Measurements from ENCODE around the gene TRIM6. TPM values are rescaled to one million over a fixed set of nuclear protein-coding genes. Genes with fewer than 3 reads are reported as not detected.

TRIM6 gene
- total RNA-seq, 2 experiments from 2014 or later: not detected

DNA sequence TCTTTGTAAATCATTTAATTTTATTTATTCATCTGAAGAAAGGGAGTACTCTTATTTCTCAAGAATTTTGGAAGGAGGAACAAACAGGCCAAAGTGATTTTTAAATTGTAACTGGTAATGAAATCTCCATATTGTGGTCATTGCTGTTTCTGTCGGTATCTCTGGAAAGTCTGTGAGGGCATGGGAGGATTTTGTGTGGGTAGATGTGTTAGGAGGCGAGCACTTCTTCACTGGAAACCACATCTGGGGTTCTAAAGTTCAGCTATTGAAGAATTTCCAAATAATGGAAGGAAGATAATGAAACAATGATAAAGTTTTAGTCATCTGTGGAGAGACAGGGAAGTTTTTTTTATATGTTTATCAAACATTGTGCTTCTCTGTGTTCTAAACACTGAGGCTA is 35.0 kb downstream of the TRIM6 start:
- Mint-ChIP-seq H3K4me1 (ENCODE audit: low read depth) (peaks cover 43% of the 10 kb centered on the region), H3K27ac (no peak overlapping the region), H3K9me3 (no peaks in the 10 kb centered on the region), H3K36me3 (ENCODE audit: low read depth) (peaks cover 51% of the 10 kb centered on the region), H3K4me3 (no peak overlapping the region), H3K27me3 (no peaks in the 10 kb centered on the region)
- H3K4me1 ChIP-seq (ENCODE audit: insufficient read depth, low read length): peaks cover 11% of the 10 kb centered on the region
- no peak overlapping the region for H3K27ac ChIP-seq (ENCODE audit: low read depth in 1 of 2, low read length in 2 of 2)
- intact Hi-C loops (cut with DNase I, micrococcal nuclease): no loop called here
- TF ChIP-seq, protein P1, sequence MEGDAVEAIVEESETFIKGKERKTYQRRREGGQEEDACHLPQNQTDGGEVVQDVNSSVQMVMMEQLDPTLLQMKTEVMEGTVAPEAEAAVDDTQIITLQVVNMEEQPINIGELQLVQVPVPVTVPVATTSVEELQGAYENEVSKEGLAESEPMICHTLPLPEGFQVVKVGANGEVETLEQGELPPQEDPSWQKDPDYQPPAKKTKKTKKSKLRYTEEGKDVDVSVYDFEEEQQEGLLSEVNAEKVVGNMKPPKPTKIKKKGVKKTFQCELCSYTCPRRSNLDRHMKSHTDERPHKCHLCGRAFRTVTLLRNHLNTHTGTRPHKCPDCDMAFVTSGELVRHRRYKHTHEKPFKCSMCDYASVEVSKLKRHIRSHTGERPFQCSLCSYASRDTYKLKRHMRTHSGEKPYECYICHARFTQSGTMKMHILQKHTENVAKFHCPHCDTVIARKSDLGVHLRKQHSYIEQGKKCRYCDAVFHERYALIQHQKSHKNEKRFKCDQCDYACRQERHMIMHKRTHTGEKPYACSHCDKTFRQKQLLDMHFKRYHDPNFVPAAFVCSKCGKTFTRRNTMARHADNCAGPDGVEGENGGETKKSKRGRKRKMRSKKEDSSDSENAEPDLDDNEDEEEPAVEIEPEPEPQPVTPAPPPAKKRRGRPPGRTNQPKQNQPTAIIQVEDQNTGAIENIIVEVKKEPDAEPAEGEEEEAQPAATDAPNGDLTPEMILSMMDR (IDR thresholded peaks at IDR 0.05): no peak
- ATAC-seq (ENCODE audit: poor library complexity) (no peak), DNase-seq (no peak)
- CTCF ChIA-PET: no interaction called here
- H3K36me3 ChIP-seq (ENCODE audit: insufficient read depth, low read length): peaks cover 33% of the 10 kb centered on the region
- H3K4me3 ChIP-seq (ENCODE audit: low read length): no peak overlapping the region
- POLR2A ChIA-PET: no interaction called here
- no peaks in the 10 kb centered on the region for H3K27me3 ChIP-seq (ENCODE audit: control insufficient read depth in 1 of 2, insufficient read depth in 2 of 2, low read length in 2 of 2)
- H3K9me3 ChIP-seq (ENCODE audit: control insufficient read depth in 1 of 2, insufficient read depth in 1 of 2, low read length in 2 of 2): no peaks in the 10 kb centered on the region

DNA sequence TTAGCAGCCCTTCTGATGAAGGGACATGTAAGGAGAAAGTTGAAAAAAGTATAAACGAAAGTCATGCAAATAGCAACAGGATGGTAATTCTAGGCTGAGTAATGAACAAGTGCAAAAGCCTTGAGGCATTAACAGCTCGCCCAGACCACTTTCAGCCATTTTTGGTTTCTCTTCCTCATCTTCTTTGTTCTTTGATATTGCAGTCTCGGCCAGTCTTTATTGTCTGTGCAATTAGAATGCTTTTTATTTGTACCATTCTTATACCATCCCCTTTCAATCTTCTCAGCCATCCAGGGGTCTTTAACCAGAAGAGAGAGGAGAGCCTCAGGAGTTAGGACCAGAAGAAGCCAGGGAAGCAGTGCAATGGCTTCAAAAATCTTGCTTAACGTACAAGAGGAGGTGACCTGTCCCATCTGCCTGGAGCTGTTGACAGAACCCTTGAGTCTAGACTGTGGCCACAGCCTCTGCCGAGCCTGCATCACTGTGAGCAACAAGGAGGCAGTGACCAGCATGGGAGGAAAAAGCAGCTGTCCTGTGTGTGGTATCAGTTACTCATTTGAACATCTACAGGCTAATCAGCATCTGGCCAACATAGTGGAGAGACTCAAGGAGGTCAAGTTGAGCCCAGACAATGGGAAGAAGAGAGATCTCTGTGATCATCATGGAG is 35.7 kb downstream of the TRIM6 start:
- no peak overlapping the region for H3K4me3 ChIP-seq (ENCODE audit: low read length)
- no peaks in the 10 kb centered on the region for H3K27me3 ChIP-seq (ENCODE audit: control insufficient read depth in 1 of 2, insufficient read depth in 2 of 2, low read length in 2 of 2)
- Mint-ChIP-seq H3K27me3 (no peaks in the 10 kb centered on the region), H3K9me3 (no peaks in the 10 kb centered on the region), H3K4me3 (no peak overlapping the region), H3K4me1 (ENCODE audit: low read depth) (peaks cover 36% of the 10 kb centered on the region), H3K27ac (no peak overlapping the region), H3K36me3 (ENCODE audit: low read depth) (peaks cover 57% of the 10 kb centered on the region)
- TF ChIP-seq, protein P1 (IDR thresholded peaks at IDR 0.05): no peak
- H3K9me3 ChIP-seq (ENCODE audit: control insufficient read depth in 1 of 2, insufficient read depth in 1 of 2, low read length in 2 of 2): no peaks in the 10 kb centered on the region
- DNase-seq: no peak
- CTCF ChIA-PET: no interaction called here
- peaks cover 36% of the 10 kb centered on the region for H3K36me3 ChIP-seq (ENCODE audit: insufficient read depth, low read length)
- intact Hi-C loops (cut with DNase I, micrococcal nuclease): no loop called here
- POLR2A ChIA-PET: no interaction called here
- peaks cover 4% of the 10 kb centered on the region for H3K4me1 ChIP-seq (ENCODE audit: insufficient read depth, low read length)
- no peak overlapping the region for H3K27ac ChIP-seq (ENCODE audit: low read depth in 1 of 2, low read length in 2 of 2)
- ATAC-seq (ENCODE audit: poor library complexity): no peak

DNA sequence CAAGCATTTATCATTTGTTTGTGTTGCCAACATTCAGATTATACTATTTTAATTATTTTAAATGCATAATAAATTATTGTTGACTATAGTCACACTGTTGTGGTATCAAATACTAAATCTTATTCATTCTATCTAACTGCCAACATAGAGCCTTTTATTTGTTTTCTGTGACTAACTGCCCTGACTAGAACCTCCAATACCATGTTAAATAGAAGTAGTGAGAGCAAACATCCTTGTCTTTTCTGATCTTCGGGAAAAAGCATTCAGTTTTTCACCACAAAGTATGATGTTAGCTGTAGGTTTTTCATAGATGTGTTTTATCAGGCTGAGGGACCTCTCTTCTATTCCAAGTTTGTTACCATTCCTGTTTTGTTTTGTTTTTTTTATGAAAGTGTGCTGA is 43.5 kb downstream of the TRIM6 start:
- TF ChIP-seq, protein P1 (IDR thresholded peaks at IDR 0.05): no peak
- intact Hi-C loops (cut with DNase I, micrococcal nuclease): no loop called here
- Histone ChIP-seq H3K9me3 (ENCODE audit: control insufficient read depth in 1 of 2, insufficient read depth in 1 of 2, low read length in 2 of 2) (no peaks in the 10 kb centered on the region), H3K27ac (ENCODE audit: low read depth in 1 of 2, low read length in 2 of 2) (no peak overlapping the region), H3K27me3 (ENCODE audit: control insufficient read depth in 1 of 2, insufficient read depth in 2 of 2, low read length in 2 of 2) (no peaks in the 10 kb centered on the region), H3K4me1 (ENCODE audit: insufficient read depth, low read length) (no peaks in the 10 kb centered on the region), H3K36me3 (ENCODE audit: insufficient read depth, low read length) (peaks cover 36% of the 10 kb centered on the region), H3K4me3 (ENCODE audit: low read length) (no peak overlapping the region)
- no peaks in the 10 kb centered on the region for H3K27me3 Mint-ChIP-seq
- no peak overlapping the region for H3K27ac Mint-ChIP-seq
- peaks cover 6% of the 10 kb centered on the region for H3K4me1 Mint-ChIP-seq (ENCODE audit: low read depth)
- ChIA-PET POLR2A (no interaction called here), CTCF (no interaction called here)
- DNase-seq (no peak), ATAC-seq (ENCODE audit: poor library complexity) (no peak)
- H3K36me3 Mint-ChIP-seq (ENCODE audit: low read depth): peaks cover 94% of the 10 kb centered on the region
- H3K9me3 Mint-ChIP-seq: no peaks in the 10 kb centered on the region
- H3K4me3 Mint-ChIP-seq: no peak overlapping the region
